GM13976 (cell line): ENCODE results near the gene GART.

Source experiments
- DNase-seq: peaks from one replicate; pipeline ENCODE4 v3.0.0; 2012; ENCODE audit warnings: low spot score
- in situ Hi-C: fragments of 300-500 bp; cut with MboI; formaldehyde crosslinking; loops from one replicate; pipeline ENCODE4 v1.12.0; 2022; ENCODE audit warnings: low sequenced_read_pairs, mixed read lengths, inconsistent platforms; ENCODE audit not compliant: unreplicated experiment
- TF ChIP-seq, protein P1 (sequence below): IDR thresholded peaks from 2 replicates; pipeline ENCODE4 v1.5.1; 2012; ENCODE audit warnings: borderline replicate concordance, mild to moderate bottlenecking; ENCODE audit not compliant: insufficient read depth; ENCODE audit errors: extremely low read depth, missing control alignments, control extremely low read depth

The GART gene

DNA sequence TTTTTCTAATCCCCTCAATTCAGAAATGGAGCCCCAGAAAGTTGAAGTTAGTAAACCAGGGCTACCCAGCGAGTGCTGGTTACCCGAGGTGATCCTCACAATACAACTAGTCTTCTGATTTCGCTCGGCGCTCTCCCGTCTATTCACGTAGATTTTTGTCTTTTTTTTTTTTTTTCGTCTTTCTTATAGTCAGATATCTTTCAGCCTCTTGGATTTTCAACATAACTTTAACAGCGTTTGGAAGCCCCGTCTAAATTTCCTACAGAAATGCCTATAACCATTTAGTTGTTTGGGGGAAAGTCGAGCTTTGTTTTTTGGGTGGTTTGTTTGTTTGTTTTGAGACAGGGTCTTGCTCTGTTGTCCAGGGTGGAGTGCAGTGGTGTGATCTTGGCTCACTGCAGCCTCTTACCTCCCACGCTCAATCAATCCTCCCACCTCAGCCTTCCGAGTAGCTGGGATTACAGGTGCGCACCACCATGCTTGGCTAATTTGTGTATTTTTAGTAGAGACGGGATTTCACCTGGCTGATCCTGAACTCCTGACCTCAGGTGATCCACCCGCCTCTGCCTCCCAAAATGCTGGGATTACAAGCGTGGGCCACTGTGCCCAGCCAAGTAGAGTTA lies 61.3 kb downstream of the GART start:
- TF ChIP-seq, protein P1, sequence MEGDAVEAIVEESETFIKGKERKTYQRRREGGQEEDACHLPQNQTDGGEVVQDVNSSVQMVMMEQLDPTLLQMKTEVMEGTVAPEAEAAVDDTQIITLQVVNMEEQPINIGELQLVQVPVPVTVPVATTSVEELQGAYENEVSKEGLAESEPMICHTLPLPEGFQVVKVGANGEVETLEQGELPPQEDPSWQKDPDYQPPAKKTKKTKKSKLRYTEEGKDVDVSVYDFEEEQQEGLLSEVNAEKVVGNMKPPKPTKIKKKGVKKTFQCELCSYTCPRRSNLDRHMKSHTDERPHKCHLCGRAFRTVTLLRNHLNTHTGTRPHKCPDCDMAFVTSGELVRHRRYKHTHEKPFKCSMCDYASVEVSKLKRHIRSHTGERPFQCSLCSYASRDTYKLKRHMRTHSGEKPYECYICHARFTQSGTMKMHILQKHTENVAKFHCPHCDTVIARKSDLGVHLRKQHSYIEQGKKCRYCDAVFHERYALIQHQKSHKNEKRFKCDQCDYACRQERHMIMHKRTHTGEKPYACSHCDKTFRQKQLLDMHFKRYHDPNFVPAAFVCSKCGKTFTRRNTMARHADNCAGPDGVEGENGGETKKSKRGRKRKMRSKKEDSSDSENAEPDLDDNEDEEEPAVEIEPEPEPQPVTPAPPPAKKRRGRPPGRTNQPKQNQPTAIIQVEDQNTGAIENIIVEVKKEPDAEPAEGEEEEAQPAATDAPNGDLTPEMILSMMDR, result no peak
- in situ Hi-C loops, result no loop called here

DNA sequence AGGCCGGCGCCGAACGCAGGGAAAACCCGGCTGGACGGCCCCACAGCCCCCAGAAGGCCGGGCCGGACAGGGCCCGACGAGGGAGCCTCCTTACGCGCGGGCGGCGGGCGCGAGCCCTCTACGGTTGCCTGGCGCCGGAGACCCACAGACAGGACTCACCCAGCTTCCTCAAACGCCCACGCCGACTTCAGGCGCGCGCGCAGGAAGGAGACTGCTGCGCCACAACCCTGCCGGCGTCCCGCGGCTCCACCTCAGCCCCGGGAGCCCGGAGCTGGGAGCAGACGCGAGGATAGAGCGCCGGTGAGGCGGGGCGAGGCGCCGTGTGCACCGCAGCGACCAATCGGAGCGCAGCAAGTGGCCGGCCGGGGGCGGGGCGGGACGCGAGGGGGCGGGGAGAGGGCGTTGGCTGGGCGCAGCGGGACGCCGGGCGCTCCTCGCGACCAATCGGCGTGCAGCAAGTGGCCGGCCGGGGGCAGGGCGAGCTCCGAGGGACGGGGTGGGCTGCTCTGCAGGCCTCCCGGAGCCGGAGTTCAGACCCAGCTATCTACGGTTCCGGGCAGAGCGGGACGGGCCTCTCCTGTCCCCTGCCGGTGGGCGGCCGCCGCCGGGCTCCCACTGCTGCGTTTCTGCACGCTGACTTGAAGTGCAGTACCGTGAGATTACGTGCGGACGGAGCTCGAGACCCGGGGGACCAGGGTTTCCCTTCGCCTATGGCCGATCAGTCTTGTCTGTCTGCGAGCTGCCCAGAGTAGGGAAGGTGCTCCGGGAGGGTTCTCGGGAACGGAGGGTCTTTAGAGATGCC lies 62.0 kb downstream of the GART start, which contains the start of gene TMEM50B:
TMEM50B (minus strand) TSS at position 296 of the 802 bp plus-strand sequence. CDS start 11,089 bp downstream, outside the sequence.
- peak; percentile 98 for DNase-seq
- in situ Hi-C loops, result no loop called here

More for the DNA sequence above, 61.3 kb downstream of the GART start:
- DNase-seq, result no peak

DNA sequence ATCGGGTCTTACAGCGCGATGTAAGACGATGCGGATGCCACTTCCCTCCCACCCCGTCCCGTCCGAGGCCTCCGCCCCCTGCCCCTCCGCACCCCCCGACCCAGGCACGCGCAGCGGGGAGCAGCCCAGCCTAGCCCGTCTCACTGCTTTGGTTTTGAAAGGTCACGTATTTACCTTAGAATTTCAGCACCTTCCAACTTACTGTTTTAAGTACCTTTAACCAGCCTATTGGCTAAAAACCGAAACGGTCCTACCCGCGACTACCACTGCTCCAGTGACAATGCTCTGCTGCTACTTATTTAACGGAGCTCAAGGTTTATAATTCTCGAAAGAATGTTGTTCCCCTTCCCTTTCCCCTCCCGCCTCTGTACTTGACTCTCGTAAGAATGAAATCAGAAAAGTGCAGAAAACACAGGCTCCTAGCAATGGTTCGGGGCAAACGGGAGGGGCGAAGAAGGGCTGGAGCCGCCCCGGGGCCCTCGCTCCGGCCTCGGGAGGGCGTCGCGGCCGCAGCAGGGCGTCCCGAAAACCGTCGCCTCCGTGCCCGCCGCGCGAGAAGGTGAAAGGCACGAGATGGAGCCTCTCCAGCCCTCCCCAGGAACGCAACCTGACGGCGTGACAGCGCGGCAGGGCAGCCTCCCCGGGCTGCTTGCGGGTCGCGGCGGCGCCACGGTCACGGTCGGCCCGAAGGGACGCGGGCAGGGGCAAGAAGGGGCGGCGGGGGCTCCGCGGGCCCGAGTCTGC lies 62.8 kb downstream of the GART start:
- in situ Hi-C loops, result no loop called here
- TF ChIP-seq, protein P1, result no peak
- DNase-seq, result peak; percentile 76

More for the DNA sequence above, 62.0 kb downstream of the GART start, which contains the start of gene TMEM50B:
- TF ChIP-seq, protein P1, result peak; percentile 16

DNA sequence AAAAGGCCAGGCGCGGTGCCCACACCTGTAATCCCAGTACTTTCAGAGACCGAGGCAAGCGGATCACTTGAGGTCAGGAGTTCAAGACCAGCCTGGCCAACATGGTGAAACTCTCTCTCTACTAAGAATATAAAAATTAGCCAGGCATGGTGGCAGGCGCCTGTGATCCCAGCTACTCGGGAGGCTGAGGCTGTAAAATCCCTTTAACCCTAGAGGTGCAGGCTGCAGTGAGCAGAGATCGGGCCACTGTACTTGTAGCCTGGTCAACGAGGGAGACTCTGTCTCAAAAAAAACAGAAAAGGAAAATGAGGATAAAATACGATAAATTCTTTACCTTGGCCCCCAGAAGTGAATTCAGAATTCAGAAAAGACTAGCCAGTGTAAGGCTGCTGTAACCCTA lies 63.7 kb downstream of the GART start:
- in situ Hi-C loops, result no loop called here
- TF ChIP-seq, protein P1, result no peak
- DNase-seq, result no peak

DNA sequence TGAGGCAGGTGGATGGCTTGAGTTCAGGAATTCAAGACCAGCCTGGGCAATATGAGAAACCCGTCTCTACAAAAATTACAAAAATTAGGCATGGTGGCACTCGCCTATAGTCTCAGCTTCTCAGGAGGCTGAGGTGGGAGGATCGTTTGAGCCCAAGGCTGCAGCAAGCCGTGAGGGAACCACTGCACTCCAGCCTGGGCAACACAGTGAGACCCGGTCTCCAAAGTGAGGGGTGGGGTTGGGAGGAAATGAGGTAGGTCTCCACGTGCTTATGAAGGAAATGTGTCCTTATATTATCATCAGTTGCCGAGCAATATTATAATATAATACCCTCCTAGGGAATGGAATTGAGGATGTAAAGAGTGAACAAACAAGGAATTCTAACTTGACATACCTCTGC lies 64.9 kb downstream of the GART start:
- TF ChIP-seq, protein P1, result no peak
- DNase-seq, result no peak
- in situ Hi-C loops, result no loop called here

DNA sequence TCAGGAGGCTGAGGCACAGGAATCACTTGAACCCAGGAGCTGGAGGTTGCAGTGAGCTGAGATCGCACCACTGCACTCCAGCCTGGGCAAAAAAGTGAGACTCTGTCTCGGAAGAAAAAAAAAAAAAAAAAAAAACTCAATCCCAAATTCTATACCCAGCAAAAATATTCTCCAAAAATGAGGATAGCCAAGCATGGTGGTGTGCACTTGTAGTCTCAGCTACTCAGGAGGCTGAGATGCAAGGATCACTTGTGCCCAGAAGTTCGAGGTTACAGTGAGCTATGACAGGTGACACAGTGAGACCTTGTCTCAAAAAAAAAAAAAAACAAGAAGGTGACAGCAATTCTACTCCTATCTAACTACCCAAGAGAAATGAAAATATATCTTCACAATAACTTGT lies 68.6 kb downstream of the GART start:
- in situ Hi-C loops, result no loop called here
- TF ChIP-seq, protein P1, result no peak
- DNase-seq, result no peak
